Sigmoid colon (tissue), 7 donors: Measurements from ENCODE around the gene CALU. TPM values are rescaled to one million over a fixed set of nuclear protein-coding genes. Genes with fewer than 3 reads are reported as not detected.

Experiments
- DNase-seq: peaks from one replicate; pipeline ENCODE4 v3.0.0-alpha.2; 2019
- H3K27ac ChIP-seq, 4 donors: fragments of 200-600 bp; sonication (generic); one replicate each; pipeline ENCODE4 v1.5.1; 2016 to 2019; ENCODE audit warnings: mild to moderate bottlenecking in 1 of 4
- H3K27me3 ChIP-seq, 3 donors: fragments of 200-600 bp; sonication (generic); one replicate each; pipeline ENCODE4 v1.5.1; 2019; ENCODE audit warnings: mild to moderate bottlenecking in 1 of 3
- H3K36me3 ChIP-seq, 4 donors: fragments of 200-600 bp; sonication (generic); one replicate each; pipeline ENCODE4 v1.5.1; 2016 to 2019
- H3K4me1 ChIP-seq, 4 donors: fragments of 200-600 bp; sonication (generic); one replicate each; pipeline ENCODE4 v1.5.1; 2017 to 2019
- H3K4me3 ChIP-seq, 4 donors: fragments of 200-600 bp; sonication (generic); one replicate each; pipeline ENCODE4 v1.5.1; 2017 to 2019; ENCODE audit warnings: mild to moderate bottlenecking in 2 of 4, moderate library complexity in 1 of 4
- H3K9me3 ChIP-seq, 4 donors: fragments of 200-600 bp in 3 of 4; sonication (generic) in 3 of 4; one replicate each; pipeline versions ENCODE4 v1.5.1 to v1.6.1; 2013 to 2019
- EP300 ChIP-seq, 4 donors: sonication (generic); formaldehyde crosslinking; IDR thresholded peaks; one replicate each; pipeline ENCODE4 v1.6.1; 2017; ENCODE audit warnings: antibody characterized with exemption in 4 of 4
- POLR2A ChIP-seq, 2 donors: fragments of 450-650 bp; IDR thresholded peaks; one replicate each; pipeline ENCODE4 v1.6.1; 2016; ENCODE audit warnings: antibody characterized with exemption in 2 of 2, mild to moderate bottlenecking in 2 of 2, moderate library complexity in 2 of 2
- POLR2AphosphoS5 ChIP-seq, 4 donors: sonication (generic); formaldehyde crosslinking; IDR thresholded peaks; one replicate each; pipeline ENCODE4 v1.6.1; 2017; ENCODE audit warnings: antibody characterized with exemption in 4 of 4
- WGBS, 2 donors: extraction: QIAGEN DNeasy Blood & Tissue Kit; methylation state at CpG; one replicate each; pipeline ENCODE4 v1.1.7; 2013; 5-methylcytosine and 5-hydroxymethylcytosine counted together
- intact Hi-C: fragments of 100-400 bp; cut with DNase I; formaldehyde crosslinking; loops from one replicate; pipeline ENCODE4 v1.15.1; 2023
- polyA plus RNA-seq, 3 donors: library from polyadenylated mRNA; stranded (reverse); fragments of 200-250 nt; gene quantifications; one replicate each; pipeline ENCODE4 v1.2.3, GENCODE V29; 2013
- total RNA-seq, 4 donors: library from RNA; depleted of rRNA; stranded (reverse); fragments of >200 nt; gene quantifications; one replicate each; pipeline ENCODE4 v1.1.0, GENCODE V29; 2016
- TF ChIP-seq, protein P1 (sequence below), 4 experiments: fragments of 450-650 bp in 3 of 4; fragments of 200-600 bp in 1 of 4; IDR thresholded peaks; one replicate each; pipeline ENCODE4 v1.5.1; 2016 to 2019; ENCODE audit warnings: antibody characterized with exemption in 4 of 4, mild to moderate bottlenecking in 3 of 4, moderate library complexity in 2 of 4
- donor health status: healthy with polysubstance abuse.
- donor health status: Bipolar disorder and iron deficiency.
- donor health status: healthy.

The CALU gene
- total and polyA plus RNA-seq, 7 donors, result 14.4 to 250 (median 153) TPM

DNA sequence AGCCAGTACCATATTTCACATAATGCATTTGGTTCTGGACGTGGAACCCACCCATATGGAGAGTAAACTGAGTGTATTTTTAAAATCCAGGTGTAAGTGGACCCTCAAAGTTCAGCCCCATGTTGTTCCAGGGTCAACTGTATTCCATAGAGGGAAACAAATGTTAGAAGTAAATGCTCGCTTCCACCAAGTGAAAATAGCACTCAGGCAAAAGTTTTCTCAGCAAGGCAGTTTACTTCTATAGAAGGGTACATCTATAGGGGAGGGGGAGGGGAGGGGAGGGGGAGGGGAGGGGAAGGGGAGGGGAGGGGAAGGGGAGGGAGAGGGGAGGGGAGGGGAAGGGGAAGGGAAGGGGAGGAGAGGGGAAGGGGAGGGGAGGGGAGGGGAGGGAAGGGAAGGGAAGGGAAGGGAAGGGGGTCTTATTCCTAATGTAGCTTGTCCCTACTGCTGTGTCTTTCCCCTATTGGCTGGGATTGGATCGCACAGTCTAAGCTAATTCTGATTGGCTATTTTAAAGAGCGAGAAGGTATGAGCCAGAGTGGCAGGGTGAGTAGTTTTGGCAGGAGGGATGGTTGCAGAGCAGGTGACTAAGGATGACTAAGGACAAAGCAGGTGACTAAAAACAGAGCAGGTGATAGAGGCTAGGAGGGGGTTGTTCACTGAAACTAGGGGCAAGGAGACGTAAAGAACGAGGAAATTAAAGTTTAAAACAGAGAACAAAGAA, 37.9 kb upstream of the CALU start:
- TF ChIP-seq EP300 (IDR thresholded peaks at IDR 0.05), result no peak
- no peak for TF ChIP-seq POLR2A (IDR thresholded peaks at IDR 0.05)
- TF ChIP-seq, protein P1, sequence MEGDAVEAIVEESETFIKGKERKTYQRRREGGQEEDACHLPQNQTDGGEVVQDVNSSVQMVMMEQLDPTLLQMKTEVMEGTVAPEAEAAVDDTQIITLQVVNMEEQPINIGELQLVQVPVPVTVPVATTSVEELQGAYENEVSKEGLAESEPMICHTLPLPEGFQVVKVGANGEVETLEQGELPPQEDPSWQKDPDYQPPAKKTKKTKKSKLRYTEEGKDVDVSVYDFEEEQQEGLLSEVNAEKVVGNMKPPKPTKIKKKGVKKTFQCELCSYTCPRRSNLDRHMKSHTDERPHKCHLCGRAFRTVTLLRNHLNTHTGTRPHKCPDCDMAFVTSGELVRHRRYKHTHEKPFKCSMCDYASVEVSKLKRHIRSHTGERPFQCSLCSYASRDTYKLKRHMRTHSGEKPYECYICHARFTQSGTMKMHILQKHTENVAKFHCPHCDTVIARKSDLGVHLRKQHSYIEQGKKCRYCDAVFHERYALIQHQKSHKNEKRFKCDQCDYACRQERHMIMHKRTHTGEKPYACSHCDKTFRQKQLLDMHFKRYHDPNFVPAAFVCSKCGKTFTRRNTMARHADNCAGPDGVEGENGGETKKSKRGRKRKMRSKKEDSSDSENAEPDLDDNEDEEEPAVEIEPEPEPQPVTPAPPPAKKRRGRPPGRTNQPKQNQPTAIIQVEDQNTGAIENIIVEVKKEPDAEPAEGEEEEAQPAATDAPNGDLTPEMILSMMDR (IDR thresholded peaks at IDR 0.05), result no peak
- no peak for TF ChIP-seq POLR2AphosphoS5 (IDR thresholded peaks at IDR 0.05)
- no peaks in the 10 kb centered on the region for H3K9me3 ChIP-seq
- H3K27ac ChIP-seq, result no peak overlapping the region
- H3K36me3 ChIP-seq, result no peaks in the 10 kb centered on the region
- DNase-seq, result no peak
- intact Hi-C loops, result no loop called here
- H3K4me1 ChIP-seq, result peaks cover 0 to 11% (median 9%) of the 10 kb centered on the region in 4 donors
- H3K4me3 ChIP-seq, result no peak overlapping the region
- peaks cover 20 to 44% (median 32%) of the 10 kb centered on the region in 3 donors for H3K27me3 ChIP-seq
- WGBS, 2 donors, result 61 to 78% methylated on average over 6 of the region's 6 CpGs

DNA sequence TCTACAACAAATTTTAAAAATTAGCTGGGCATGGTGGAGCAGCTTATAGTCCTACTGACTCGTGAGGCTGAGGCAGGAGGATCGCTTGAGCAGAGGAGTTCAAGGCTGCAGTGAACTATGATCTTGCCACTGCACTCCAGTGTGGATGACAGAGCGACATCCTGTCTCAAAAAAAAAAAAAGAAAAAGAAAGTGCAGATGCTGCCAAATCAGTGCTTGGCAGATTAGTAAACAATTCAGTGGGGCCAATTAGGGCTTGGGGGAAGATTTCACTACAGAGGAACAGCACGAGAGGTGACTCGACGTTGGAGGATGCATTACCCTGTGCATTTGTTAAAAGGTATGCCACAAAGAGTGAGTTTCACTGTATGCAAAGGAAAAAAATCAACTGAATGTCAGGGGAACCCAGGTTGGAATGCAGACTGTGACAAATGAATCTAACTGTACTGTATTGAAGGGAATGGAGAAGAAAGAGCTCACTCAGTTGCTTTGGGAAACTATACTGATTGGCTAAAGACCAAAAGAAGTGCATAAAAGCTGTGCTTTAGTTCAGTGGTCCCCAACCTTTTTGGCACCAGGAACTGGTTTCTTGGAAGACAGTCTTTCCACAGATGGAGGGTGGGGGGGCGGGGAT, 35.4 kb upstream of the CALU start:
- Histone ChIP-seq H3K9me3 (no peaks in the 10 kb centered on the region), H3K27ac (no peak overlapping the region), H3K27me3 (peaks cover 4 to 19% (median 10%) of the 10 kb centered on the region in 3 donors), H3K4me3 (no peak overlapping the region), H3K36me3 (no peaks in the 10 kb centered on the region), H3K4me1 (no peaks in the 10 kb centered on the region)
- DNase-seq, result no peak
- 31 to 64% methylated on average over 7 of the region's 7 CpGs for WGBS, 2 donors
- intact Hi-C loops, result no loop called here
- TF ChIP-seq EP300 (IDR thresholded peaks at IDR 0.05), result no peak
- TF ChIP-seq, protein P1 (IDR thresholded peaks at IDR 0.05), result no peak

DNA sequence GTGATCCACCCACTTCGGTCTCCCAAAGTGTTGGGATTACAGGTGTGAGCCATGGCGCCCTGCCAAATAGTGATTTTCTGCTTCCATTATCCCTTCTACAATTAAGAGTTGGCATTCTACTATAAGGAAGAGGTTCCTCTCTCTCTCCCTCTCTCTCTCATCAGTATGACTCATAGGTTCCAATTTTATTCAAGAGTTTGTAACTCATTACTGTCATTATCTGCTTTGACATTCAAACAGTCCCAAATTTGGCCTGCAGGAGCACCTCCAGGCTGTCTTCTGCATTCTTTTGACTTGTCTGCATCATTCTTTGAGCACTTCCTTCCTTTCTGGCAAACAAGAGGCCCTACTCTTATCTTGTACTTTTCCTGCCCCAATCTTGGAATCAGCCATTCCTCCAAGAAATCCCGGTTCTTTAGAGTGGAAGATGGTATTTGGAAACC, 33.2 kb upstream of the CALU start:
- WGBS, 2 donors, result 72 to 87% methylated on average over 3 of the region's 3 CpGs
- H3K27ac ChIP-seq, result no peak overlapping the region
- no peaks in the 10 kb centered on the region for H3K27me3 ChIP-seq
- no peak overlapping the region for H3K4me3 ChIP-seq
- no peaks in the 10 kb centered on the region for H3K9me3 ChIP-seq
- DNase-seq, result no peak
- TF ChIP-seq POLR2A (IDR thresholded peaks at IDR 0.05) (no peak), POLR2AphosphoS5 (IDR thresholded peaks at IDR 0.05) (no peak), EP300 (IDR thresholded peaks at IDR 0.05) (no peak)
- TF ChIP-seq, protein P1 (IDR thresholded peaks at IDR 0.05), result no peak
- intact Hi-C loops, result no loop called here
- H3K36me3 ChIP-seq, result no peaks in the 10 kb centered on the region
- H3K4me1 ChIP-seq, result no peaks in the 10 kb centered on the region

GRCh38 chr7:128707752-128708151, 31.4 kb upstream of the CALU start:
- H3K27ac ChIP-seq, result no peak overlapping the region
- no peak for TF ChIP-seq EP300 (IDR thresholded peaks at IDR 0.05)
- no peak for TF ChIP-seq POLR2A (IDR thresholded peaks at IDR 0.05)
- 89 to 91% methylated on average over 1 of the region's 1 CpG for WGBS, 2 donors
- no peak for DNase-seq
- no peaks in the 10 kb centered on the region for H3K27me3 ChIP-seq
- intact Hi-C loops, result no loop called here
- H3K4me3 ChIP-seq, result no peak overlapping the region
- H3K4me1 ChIP-seq, result no peaks in the 10 kb centered on the region
- H3K9me3 ChIP-seq, result no peaks in the 10 kb centered on the region
- H3K36me3 ChIP-seq, result no peaks in the 10 kb centered on the region

- Histone ChIP-seq H3K9me3 (no peaks in the 10 kb centered on the region), H3K4me1 (no peaks in the 10 kb centered on the region), H3K27ac (no peak overlapping the region), H3K27me3 (no peaks in the 10 kb centered on the region), H3K36me3 (no peaks in the 10 kb centered on the region), H3K4me3 (no peak overlapping the region)
- DNase-seq, result no peak
- TF ChIP-seq POLR2A (IDR thresholded peaks at IDR 0.05), result no peak
- TF ChIP-seq EP300 (IDR thresholded peaks at IDR 0.05), result no peak
- TF ChIP-seq POLR2AphosphoS5 (IDR thresholded peaks at IDR 0.05), result no peak
- TF ChIP-seq, protein P1 (IDR thresholded peaks at IDR 0.05), result no peak
- intact Hi-C loops, result no loop called here
- WGBS, 2 donors, result 92% methylated on average over 3 of the region's 3 CpGs
Measured at GRCh38 chr7:128708235-128708634, 30.9 kb upstream of the CALU start.
